PC-9 (cell line): Measurements from ENCODE around the gene CD1D.

Experiments
- EZH2 ChIP-seq: fragments of 200-600 bp; sonication (generic); IDR thresholded peaks from 2 replicates; pipeline ENCODE4 v1.8.0; 2017; ENCODE audit warnings: antibody characterized with exemption, low read depth
- TF ChIP-seq, protein P1 (sequence below): fragments of 200-600 bp; sonication (generic); conservative IDR thresholded peaks from 2 replicates; pipeline ENCODE4 v1.6.1; 2017; ENCODE audit warnings: mixed run types, antibody characterized with exemption, mild to moderate bottlenecking, moderate library complexity

DNA sequence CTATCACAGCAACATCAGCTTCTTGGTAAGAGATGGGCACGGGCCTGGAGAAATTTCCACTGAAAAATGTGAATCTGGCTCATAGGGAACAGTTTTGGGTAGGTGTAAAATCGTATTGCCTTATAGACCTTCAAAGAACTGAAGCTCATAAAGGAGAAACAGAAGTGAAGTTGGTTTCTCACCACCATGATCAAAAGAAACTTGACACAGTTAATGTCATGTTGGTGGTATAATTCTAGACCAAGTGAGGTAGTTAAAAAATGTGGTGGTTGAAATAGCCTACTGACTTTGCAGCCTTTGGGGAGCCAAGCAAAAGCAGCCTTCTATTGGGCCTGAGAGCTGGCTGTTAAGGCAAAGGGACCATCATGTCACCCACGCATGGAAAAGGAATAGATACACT, 8.9 kb downstream of the CD1D start:
- TF ChIP-seq, protein P1, sequence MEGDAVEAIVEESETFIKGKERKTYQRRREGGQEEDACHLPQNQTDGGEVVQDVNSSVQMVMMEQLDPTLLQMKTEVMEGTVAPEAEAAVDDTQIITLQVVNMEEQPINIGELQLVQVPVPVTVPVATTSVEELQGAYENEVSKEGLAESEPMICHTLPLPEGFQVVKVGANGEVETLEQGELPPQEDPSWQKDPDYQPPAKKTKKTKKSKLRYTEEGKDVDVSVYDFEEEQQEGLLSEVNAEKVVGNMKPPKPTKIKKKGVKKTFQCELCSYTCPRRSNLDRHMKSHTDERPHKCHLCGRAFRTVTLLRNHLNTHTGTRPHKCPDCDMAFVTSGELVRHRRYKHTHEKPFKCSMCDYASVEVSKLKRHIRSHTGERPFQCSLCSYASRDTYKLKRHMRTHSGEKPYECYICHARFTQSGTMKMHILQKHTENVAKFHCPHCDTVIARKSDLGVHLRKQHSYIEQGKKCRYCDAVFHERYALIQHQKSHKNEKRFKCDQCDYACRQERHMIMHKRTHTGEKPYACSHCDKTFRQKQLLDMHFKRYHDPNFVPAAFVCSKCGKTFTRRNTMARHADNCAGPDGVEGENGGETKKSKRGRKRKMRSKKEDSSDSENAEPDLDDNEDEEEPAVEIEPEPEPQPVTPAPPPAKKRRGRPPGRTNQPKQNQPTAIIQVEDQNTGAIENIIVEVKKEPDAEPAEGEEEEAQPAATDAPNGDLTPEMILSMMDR, result no peak
- TF ChIP-seq EZH2, result no peak
